GM18526 (cell line): Measurements from ENCODE around the gene MRPL43.
A peak's percentile ranks its signal among the peaks of the same experiment; 100 is the strongest.

ENCODE experiments used
- POLR2A ChIP-seq: IDR thresholded peaks from 3 replicates; pipeline ENCODE4 v1.6.1; 2011; ENCODE audit not compliant: insufficient read length; ENCODE audit errors: extremely low read depth

The MRPL43 gene

GRCh38 chr10:100986952-100987684 is at the start of gene MRPL43, which contains the start of gene TWNK:
TSS of gene MRPL43 (minus strand) at chr10:100987497. CDS start at chr10:100987443, 54 bp downstream.
TSS of gene TWNK (plus strand) at chr10:100987543. CDS start at chr10:100988211, 668 bp downstream.
- TF ChIP-seq POLR2A = peak; percentile 72

DNA sequence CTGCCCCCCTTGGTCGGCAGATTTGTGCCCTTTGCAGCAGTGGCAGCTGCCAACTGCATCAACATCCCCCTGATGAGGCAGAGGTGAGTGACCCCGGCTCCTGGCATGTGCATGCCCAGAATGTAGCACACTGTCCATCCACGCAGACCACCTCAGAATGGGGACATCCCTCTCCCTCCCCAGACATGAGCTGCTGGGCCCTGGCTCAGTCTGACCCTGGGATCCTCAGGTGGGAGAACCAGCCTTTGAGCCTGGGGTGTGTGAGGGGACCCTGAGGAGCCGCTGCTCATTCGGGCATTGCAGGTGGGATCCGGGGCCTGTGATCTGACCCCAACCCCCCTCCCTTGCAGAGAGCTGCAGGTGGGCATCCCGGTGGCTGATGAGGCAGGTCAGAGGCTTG is 49.4 kb upstream of the MRPL43 start:
- no peak for TF ChIP-seq POLR2A

DNA sequence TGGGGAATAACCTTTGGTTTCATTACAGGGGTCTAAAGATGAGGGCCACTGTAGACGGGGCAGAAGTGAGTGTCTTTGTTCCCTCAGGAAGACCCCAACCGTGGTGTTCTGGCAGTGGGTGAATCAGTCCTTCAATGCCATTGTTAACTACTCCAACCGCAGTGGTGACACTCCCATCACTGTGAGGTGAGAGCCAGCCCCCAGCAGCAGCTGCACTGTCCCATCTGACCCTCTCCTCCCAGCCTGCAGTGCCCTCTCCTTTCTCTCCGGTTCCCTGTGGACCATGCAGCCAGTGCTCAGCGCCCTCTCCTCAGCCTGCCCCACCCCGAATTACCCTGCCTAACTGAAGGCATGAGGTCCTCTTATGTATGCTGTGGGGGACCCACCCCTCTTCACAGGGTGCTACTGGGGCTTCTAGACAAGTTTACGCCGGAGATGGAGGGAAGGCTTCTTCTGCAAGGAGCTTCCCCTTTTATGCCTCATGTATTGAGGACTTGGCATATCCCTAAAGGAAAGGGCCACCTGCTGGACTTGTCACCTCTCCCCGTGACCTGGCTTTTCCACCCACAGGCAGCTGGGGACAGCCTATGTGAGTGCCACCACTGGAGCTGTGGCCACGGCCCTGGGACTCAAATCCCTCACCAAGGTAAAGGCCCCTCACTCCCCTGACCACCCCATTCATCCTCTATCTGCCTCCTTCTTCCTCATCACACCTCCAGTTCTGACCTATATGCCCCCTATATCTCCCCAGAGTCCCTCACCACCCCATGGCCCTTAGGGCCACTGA is 48.8 kb upstream of the MRPL43 start:
- TF ChIP-seq POLR2A = no peak

GRCh38 chr10:101035314-101035713 is 48.0 kb upstream of the MRPL43 start:
- no peak for TF ChIP-seq POLR2A

- no peak for TF ChIP-seq POLR2A
Observed at GRCh38 chr10:101033276-101033675, 46.0 kb upstream of the MRPL43 start.

DNA sequence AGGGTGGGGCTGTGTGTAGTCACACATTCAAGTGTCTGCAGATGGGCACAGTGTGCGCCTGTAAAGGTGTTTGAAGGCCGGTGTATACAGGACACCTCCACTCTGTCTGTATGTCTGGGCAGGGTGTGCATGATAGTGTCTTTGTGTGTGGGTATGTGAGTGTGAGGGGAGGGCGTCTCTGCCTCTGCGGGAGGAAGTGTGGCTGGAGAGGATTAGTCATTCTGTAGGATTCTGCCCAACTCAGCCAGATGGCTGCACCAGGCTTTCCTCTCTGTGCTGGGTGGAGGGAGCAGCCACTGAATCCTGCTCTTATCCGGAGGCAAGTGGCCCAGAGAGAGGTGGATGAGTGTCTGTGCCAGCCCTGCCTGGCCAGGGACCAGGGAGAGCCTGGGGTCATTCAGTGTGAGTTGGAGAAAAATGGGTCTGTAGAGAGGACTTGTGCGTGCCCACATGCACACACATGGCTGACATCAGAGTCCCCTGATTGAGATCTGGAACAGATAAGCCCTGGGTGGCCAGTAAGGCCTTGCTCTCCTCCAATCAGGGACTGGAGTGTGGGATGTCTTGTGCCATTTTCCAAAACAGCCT is 45.4 kb upstream of the MRPL43 start:
- no peak for TF ChIP-seq POLR2A

DNA sequence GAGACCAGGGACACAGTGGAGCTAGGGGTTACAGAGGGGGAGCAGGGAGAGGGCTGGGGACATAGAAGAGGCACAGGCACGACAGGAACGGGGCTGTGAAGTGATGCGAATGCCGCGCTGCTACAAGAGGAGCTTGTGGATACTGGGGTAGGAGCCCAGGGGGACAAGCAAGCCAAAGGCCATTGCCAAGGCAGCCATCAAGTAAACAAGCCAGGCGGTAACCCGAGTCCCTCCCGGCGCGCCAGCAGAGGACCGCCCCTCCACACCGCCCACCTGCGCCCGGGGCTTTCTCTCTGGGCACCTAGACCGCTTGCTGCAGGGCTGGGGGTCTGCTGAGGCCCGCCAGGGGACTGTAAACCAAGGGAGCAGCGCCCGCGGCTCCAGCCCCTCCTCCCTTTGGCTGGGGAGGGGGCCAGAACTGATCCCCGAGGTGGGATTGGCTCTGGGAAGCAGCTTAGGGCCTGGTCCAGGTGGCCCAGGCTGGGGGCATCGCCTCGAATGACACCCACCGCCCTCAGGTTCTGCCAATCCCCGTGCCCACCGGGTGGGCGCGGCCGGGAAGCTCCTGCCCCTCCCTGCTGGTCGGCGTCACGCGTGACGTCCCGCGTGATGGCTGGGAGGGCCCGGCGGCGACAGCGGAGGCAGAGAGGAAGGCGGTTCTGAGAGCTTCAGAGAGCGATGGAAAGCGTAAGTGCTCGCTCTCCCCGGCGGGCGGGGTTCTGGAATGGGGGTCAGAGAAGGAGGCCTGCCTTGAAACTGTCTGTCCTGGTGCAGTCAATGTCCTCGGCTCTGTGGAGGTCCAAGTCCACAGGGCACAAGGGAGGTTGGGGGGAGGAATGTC is 44.7 kb upstream of the MRPL43 start:
- no peak for TF ChIP-seq POLR2A

DNA sequence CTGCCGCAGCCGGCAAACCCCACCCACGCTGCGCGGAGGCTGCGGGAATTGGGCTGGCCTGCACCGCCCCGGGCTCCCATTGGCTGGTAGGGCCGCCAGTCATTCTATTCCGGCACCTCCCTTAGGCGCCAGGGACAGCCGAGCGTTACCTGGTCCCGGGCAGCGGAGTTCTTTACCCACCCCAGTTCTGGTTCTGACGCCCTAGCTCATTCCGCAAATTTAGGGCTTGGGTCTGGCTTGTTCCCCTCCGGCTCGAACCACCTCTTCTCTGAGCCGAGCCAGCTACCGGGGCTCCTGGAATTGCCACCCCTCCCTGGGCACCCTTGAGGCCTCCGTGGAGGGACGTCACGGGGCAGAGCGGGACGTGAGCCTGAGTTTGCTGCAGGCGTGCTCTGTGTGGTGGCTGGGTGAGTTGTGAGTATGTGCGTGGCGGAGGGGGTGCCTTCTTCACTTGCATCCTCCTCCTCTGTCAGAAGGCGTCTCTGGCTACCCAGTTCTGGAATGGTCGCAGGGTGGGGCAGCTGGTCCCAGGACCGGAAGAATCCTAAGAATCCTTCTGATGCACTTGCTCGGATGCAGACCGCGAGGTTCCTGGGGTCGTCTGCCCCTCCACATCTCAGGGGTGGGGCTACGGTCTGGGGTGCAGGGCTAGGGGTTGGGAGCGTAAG is 44.0 kb upstream of the MRPL43 start, which contains the start of the genes PDZD7 and SFXN3:
TSS of gene PDZD7 (minus strand) at position 2 of the 668 bp plus-strand sequence. CDS start 910 bp downstream, outside the sequence.
TSS of gene SFXN3 (plus strand) at position 107 of the 668 bp plus-strand sequence. CDS start 3,461 bp downstream, outside the sequence.
- no peak for TF ChIP-seq POLR2A

DNA sequence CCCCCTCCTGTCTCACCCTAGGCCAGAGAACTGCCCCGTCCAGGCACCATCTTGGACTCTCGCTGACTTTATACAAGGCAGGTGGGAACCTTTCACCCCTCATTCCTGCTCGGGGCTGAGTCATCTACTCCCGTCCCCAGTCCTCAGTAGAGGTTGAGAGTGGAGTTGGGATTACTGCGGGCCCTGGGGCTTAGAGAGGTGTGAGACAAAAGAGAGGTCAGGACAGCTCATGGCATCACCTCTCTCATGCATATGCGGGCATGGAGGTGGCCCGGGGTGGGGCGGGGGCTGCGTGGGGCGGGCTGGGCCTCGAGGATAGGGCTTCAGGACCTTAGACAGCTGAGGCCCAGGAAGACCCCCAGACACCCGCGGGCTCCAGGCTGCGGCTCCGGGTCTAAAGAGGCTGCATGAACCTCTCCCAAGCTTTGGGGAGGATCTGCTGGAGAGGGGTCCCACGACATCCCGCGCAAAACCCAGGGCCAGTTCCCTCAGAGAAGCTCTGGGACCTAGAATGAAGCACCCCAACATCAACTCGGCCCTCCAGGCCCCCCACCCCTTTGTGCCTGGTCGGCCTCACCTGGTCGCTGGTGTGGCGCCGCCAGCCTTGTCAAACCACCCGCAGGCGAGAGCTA is 43.3 kb upstream of the MRPL43 start:
- no peak for TF ChIP-seq POLR2A

DNA sequence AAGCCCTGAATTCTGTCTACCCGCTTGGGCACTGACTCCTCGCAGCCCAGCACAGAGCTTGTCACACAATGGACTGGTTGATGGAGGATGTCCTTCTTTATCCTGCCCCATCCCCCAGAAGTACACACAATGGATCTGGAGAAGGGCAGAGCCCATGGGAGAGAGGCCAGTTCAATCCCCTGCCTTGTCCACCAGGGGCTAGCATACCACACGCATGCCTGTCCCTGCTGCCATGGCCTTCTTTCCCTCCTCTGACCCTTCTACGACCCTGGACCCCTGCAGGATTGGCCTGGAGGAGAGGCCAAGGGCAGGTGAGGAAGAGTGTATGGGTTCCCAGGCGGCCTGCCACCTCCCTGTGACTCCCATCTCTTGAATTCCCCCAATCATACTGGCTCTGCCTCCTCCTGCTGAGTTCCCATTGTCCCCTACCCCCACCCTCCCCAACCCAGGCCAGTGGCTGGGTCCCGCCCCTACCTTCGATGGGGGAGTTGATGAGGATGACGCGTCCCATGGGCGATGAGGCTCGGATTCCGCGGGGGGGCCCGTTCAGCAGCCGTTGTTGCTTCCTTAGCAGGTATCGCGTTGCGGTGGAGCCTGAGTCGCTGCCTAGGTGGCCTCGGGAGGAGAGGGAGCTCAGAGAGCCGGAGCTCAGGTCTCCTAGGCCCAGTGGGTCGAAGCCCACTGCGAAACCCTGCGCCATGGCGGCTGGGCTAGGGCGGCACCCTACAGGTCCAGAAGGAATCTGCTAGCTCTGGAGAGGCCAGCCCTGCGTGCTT is 42.4 kb upstream of the MRPL43 start:
- no peak for TF ChIP-seq POLR2A

- no peak for TF ChIP-seq POLR2A
Observed at GRCh38 chr10:101028446-101029337, 41.4 kb upstream of the MRPL43 start.

GRCh38 chr10:101027106-101027720 is 39.9 kb upstream of the MRPL43 start:
- TF ChIP-seq POLR2A = no peak
